GM18517 (cell line): ENCODE measurements around the gene IL17A.
"Not testable (repeated sequence)": the region's sequence is repeated elsewhere in the genome, so short reads cannot be mapped to it uniquely, and the experiment has no call there.

Experiments
- ATAC-seq: cut with Tn5 transposase; IDR thresholded peaks from one replicate; pipeline ENCODE4 v1.9.1; 2021; ENCODE audit warnings: mild to moderate bottlenecking, moderate library complexity; ENCODE audit not compliant: unreplicated experiment

The IL17A gene

DNA sequence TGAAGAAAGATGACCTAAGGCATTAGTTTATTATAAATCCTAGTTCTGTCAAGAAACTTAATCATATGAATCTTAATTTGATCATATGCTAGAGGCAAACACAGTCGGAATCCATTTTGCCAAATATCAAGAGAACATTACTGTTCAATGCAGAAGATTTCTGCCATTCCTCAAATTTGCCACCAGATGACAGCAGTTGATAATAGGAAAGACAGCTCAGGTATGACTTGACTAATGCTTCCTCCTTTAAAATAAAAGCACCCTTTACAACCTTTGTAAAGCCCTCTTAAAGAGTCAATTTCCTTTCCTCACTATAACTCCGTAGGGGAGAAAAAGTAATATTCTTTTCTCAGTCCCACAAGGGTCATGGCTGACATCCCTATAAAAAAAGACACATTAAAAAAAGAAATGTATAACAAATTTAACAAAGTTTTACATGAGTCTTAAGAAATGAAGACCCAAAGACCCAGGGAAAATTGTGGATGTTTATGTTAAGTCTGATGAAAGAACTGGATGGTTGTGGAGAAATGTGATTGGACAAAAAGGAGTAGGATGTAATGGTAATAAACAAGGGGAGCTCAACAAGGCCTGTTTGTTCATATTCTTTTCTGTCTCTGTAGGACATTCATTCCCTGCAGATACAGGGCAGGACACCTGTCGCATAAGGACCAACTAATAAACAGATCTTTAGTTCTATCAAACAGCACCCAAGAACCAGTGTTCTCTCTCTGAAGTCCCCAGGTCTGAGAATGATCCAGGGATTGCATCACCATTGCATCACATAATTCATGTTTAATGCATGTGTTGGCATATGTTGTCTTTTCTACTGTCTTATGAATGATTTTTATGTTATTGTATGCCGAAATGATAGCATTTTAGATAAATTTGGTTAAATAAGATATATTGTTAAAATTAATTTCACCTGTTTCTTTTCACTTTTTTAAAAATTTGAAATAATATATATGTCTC is 23.0 kb upstream of the IL17A start:
- ATAC-seq, result peak; percentile 64

DNA sequence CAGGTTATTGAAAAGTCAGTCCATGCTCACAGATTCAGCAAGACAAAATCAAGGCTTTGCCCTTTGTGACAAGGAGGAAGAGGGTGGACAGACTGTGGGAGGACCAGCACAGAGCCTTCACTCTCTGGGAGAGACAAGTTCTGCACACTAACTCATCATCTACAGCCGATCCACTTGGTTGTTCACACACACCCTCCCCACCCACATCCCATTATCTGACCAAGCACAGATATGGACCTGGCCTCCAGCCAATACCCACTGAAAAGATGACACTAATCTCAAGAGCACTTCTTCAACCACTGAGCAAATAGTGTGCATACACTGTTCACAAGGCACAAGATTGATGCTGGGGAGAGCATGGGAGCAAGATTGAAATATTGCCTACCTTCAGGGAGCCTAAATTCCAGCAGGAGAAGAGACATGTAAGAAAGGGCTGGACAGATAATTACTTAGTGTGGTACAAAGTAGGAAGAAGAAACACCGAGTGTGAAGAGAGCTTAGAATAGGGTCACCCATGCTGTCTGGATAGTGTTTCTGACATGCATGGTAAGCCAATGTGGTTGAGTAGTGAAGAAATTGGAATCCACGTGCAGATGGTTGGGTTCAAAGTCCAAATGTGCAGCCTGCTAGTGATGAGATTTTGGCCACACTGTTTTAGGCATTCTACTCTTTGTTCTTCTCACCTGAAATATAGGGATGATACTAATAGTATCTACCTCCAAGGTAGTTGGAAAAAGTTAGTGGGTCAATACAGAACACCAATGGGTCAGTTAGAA is 21.7 kb upstream of the IL17A start:
- ATAC-seq, result no peak

DNA sequence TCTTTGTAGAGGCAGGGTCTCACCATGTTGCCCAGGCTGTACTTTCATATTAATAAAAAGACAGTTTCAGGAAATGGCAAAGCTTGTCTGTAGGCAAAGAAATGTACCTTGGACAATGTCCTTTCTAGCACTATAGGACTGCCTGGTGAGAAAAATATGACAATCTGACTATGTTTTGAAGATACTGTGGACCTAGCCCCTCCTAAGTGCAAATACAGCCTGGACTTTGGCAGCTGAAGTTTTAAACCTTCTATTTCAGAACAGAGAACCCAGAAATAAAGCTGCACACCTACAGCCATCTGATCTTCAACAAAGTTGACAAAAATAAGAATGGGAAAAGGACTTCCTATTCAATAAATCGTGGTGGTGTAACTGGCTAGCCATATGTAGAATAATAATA is 18.9 kb upstream of the IL17A start:
- ATAC-seq, result no peak

DNA sequence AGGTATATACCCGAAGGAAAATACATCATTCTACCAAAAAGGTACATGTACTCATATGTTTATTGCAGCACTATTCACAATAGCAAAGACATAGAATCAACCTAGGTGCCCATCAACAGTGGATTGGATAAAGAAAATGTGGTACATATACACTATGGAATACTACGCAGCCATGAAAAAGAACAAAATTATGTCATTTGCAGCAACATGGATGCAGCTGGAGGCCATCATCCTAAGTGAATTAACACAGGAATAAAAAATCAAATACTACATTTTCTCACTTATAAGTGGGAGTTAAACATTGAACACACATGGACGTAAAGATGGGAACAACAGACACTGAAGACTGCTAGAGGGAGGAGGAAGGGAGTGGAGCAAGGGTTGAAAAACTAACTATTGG is 17.8 kb upstream of the IL17A start:
- not testable (repeated sequence) for ATAC-seq

DNA sequence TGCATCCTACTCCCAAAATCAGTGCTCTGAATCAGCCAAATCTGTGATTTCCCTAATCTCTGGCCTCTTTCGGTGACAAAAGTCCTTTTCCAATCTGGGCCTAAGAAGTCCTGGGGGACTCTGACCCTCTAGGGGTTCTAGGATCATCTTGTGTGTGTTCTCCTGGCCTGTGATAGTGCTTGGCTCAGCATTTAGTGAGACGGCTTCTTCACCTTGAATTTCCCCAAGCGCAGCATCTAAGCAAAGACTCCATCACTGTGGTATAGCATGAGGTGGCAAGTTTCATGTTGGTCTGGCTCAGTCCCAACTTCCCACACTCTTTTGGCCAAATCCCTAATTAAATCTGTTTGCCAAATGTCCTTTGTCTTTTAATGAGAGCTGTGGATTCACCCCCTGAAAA is 12.1 kb upstream of the IL17A start:
- no peak for ATAC-seq

DNA sequence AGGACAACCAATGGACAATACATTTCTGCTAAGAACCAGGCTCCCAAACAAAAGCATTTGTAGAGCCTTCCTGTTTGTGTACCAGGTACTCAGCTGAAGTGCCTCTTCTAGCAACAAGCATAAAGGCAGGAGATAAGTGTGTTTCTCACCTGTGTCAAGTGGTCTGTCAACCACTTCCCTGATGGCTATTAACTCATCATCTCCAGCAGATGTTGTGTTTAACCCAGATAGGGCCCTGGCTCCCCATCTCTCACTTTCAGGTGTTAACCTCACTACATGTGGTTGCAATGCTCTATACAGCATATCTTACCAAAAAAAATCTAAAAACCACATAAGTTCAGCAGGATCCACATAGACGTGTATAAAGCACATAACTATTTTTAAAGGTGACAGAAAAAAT is 9.6 kb upstream of the IL17A start:
- peak; percentile 66 for ATAC-seq

DNA sequence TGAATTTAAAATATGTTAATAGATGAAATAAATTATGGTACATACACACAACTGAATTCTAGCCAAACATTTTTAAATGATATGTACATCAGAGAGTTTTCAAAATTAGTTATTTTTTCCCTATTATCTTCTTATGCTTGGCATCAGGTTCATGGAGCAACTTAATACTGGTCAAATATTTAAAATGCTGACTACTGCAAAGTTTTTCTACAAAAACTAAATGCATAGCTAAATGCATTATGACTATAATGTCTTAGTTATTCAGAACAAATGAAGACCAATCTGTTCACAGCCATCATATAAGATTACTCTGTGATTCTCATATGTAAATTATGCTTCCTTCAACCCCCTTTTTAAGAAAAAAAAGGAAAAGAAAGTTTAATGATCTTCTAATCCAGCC is 8.2 kb upstream of the IL17A start:
- ATAC-seq, result no peak

DNA sequence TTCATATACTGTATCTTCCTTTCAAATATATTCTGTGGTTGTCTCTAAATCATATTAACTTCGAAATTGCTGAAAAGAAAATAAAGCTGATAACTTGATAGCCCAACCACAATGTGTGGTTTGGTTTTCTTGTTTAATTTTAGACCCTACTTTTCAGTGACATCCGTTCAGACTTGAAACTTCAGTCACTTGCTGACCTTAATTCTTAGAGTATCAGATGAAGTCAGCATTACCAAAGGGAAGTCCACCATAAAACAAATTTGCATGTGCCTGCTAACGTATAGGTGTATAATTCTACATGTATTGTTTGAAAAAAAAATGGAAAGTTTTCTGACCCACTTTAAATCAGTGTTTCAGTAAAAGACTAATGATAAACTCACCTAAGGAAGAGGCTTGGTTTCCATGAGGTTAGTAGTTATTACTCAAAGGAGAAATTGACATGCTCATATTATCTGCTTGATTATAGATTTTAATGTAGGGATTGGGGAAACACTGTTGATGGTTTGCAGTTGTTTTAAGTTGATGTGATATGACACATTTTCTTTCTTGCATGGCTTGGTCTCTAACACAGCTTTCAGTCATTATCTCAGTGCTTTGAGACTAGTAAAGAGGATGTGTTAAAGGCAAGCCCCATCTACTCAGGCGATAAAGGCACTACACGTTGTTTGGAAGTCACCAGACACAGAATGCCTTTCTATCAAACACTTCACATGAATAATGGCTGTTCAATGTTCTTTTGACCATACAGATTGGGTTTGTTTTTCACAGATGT is 5.2 kb upstream of the IL17A start:
- peak; percentile 80 for ATAC-seq

DNA sequence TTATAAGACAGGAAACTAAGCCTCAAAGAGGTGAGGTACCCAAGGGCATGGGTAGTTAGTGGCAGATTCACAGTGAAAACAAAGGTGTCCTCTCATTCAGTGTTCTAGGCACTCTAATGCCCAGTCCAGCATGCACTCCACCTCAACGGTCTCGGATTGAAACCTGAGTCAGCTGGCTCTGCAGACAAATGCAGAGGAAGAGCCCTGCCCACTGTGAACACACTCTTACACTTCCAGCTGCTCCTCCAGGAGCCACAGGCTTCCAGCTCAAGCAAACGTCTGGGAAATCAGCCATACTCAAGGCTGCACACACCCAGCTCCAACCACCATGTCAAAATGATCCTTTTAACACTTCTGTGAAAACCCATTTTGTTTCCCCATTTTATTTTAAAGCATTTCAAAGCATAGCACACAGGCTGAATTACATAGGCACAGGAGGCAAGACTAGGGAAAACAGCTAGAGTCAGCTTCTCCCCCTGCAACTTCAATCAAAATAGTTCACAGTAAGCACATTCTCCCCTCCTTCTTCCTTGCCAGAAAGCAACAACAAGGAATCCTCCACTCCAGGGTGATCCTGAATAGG is 3.0 kb upstream of the IL17A start:
- no peak for ATAC-seq

DNA sequence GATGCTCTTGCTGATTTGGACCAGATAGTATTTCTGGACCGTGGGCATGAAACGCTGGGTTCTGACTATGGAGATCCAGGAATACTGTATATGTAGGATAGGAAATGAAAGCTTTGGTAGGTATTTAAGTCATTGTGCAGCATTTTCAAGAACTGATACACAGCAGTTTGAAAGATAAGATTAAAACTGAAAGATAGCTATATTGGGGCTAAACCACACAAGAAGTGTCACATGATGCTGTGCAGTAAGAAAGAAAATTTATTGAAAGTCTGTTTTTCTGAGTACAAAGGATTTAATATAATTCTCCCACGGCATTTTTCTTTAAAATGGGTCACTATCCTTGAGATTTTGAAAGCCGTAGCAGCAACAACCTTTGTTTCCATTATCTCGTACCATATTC is 305 bp downstream of the IL17A start:
- peak; percentile 88 for ATAC-seq

DNA sequence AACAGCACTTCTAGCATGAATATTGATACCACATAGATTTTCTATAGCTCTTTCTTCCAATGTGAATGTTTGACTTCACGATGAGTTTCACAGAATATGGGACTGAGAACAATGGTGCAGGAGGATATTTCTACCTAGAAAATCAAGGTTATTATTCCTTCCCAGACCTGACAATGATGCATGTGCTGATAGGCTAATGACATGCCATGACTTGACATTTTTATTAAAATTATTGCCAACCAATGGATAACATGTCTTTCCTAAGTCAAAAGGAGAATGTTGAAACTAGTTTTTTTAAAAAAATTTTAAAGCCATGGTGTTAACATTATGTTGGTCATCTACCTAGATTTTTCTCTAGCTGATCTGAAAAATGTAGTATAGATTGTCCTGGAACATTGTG is 923 bp downstream of the IL17A start:
- no peak for ATAC-seq

DNA sequence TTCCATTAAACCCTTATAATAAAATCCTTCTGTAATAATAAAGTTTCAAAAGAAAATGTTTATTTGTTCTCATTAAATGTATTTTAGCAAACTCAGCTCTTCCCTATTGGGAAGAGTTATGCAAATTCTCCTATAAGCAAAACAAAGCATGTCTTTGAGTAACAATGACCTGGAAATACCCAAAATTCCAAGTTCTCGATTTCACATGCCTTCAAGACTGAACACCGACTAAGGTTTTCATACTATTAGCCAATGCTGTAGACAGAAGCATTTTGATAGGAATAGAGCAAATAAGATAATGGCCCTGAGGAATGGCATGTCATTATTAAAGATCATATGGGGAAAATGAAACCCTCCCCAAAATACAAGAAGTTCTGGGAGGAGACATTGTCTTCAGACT is 3.8 kb downstream of the IL17A start:
- no peak for ATAC-seq

DNA sequence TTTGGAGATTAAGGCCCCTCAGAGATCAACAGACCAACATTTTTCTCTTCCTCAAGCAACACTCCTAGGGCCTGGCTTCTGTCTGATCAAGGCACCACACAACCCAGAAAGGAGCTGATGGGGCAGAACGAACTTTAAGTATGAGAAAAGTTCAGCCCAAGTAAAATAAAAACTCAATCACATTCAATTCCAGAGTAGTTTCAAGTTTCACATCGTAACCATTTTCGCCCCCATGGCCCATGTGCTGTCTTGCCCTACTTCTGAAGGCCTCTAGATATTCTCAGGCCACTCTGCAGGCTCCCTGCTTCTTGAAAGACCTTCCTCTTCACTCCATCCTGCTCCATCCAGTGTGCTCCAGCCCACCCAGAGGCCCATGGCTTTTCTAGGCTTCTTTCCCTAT is 4.2 kb downstream of the IL17A start:
- ATAC-seq, result no peak

DNA sequence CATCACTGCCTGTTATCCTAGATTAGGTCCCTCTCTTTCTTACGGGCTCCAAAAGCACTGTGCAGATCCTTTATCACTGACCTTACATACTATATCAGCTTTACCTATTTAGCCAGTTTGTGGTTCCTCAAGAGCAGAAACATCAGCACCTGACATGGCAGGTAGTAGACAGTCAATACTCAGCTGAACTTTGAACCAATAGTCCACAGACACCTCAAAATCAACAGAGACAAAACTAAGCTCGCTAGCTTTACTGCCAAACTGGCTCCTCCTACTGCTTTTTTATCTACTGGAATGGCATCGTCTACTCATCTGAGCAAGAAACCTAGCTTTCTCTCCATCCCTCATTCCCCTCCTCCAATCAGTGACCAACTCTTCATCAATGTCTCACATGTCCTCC is 5.6 kb downstream of the IL17A start:
- ATAC-seq, result no peak

DNA sequence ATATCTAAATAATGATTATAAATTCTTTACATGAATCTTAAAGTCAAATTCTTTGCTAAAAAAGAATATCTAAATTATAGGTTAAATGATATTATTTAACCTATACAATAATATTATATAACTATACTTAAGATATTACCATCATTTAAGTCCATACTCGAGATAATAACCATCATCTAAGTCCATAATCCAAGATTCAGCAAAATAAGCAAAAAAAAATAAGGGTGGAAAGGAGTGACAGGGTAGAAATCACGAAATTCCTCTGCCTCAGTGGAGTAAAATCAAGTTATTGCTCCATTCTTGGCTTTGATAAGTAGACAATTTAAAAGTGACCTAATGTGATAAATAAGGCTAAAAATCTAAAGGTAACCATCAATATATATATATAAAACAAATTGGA is 9.7 kb downstream of the IL17A start:
- ATAC-seq, result no peak

DNA sequence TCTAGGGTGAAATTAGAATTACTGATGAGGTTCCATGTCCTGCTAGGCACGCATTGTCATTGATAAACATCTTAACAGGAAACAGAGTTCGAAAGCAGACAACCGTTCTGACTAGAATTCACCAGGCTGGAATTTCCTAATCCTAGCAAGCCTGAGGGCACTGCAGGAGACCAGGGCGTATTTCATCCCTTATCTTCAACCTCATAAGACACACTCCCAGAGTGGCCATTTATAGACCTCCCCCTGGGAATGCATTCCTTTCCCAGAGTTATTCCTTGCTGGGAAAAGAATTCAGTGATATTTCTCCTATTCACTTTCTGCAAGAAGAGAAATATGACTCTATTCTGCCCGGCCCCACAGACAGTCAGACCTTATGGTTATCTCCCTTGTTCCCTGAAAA is 13.9 kb downstream of the IL17A start:
- ATAC-seq, result not testable (repeated sequence)

DNA sequence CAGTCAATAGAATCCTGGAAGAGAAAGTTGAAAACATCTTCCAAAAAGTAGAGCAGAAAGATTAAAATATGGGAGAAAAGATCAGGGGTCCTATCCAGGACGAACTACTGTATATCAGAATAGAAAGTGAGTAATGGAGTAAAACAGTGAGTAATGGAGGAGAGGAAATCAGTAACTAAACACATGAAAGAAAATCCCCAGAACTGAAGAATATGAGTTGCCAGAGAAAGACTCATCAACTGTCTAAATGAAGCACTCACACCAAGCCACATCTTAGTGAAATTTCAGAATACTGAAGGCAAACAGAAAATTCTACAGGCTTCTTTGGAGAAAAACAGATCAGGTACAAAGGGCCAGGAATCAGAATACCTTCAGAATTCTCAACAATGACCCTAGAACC is 14.9 kb downstream of the IL17A start:
- ATAC-seq, result no peak

DNA sequence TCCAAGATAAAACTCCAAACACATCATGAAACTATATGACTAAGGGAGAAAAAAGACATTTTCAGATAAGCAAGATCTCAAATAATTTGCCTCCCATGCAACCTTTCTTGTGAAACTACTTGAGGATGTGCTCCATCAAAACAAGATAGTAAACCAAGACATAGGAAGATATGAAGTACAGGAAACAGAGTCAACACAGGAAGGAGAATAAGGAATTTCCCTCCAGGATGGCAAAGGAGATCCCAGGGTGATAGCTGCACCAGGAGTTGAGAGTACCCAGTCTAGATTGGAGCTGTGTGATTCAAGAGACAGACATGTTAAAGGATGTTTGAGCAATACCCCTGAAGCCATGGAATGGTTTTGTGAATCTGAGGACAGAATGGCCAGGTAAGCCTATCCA is 15.3 kb downstream of the IL17A start:
- no peak for ATAC-seq

DNA sequence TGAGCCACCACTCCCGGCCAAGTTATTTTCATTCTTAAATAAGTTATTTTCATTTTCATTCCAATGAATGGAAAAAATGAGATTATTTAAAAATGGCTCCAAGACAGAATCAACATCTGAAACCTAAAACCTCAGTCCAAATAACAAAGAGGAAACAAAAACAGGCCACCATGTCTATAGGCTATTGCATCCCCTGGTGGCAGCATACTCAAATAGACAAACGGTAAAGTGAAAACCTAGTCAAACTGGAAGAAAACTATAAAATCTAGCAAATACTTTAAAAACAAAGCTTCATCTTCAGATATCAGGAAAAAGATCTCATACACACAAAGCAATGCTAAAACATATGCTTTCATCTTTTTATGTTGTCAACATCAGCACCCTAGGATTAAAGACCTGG is 20.9 kb downstream of the IL17A start:
- no peak for ATAC-seq

DNA sequence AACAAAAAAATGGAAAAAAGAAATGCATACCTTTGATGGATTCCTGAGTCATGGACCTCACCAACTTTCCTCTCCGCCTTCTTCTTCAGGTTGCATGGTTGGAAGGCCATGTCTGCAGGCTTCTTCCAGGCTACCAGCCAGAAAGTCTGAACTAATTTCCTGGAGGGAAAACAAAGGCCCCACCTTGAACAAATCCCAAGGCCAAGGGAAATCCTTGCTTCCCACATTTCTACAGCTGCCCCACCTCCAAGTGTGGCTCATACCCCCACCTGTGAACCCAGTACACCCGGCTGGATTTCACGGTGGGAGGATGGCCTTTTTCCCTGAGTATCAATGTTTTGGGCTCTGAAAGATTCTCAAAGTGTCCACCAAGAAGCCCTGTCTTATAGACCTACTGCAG is 22.4 kb downstream of the IL17A start:
- ATAC-seq, result no peak

DNA sequence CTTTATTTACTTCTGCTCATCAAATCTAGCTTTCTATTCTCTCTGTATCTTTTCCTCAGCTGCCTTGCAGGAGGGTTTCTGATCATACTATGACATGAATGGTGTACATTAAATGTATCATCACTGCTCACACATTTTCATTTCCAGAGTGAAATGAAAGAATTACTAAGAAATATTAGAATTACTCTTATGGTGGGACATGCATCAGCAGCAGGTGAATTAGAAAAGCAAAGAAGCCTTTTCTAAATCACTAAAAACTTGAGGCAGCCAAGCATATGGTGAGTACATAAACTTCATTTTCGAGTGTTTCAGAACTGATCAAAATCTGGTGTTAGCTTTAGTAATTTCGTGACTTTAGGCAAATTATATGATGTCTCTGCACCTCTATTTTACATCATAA is 23.6 kb downstream of the IL17A start:
- peak; percentile 47 for ATAC-seq
